ENCODE results near the gene ERC2.

ERC2 gene

DNA sequence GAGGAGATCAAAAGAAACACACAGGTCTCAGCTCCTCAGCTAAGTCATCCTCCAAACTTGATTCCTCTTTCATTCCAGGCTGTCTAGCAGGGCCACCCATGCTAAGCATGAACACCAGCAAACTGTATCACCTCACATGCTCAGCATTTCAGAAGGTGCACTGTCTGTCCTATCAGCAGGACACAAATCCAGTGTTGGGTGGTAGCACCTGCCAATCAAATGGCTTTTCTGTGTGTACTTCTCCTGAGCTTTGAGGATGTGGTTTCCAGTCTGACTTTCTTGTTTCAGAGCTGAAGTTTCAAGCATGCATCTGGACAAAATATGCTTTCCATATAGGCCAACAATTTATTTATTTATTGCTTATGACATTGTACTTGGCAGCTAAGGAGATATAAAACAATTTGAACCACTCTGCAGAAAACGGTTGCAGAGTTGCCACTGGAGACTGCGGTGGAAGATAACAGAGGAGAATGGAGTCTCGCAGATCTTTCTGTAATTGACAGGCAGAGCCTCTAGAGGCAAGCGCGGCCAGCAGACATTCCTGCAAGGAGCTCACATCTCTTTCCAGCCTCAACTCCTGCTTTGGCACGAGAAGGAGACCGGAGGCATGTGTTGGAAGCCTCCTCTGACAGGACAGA, 814.0 kb downstream of the ERC2 start:
- peaks cover 38% of the 10 kb centered on the region for H3K4me1 ChIP-seq (ENCODE audit: insufficient read depth, low read length)
- no peaks in the 10 kb centered on the region for H3K9me3 ChIP-seq (ENCODE audit: control insufficient read depth, insufficient read depth, low read length)
- H3K36me3 ChIP-seq (ENCODE audit: insufficient read depth, low read length): no peaks in the 10 kb centered on the region
- no peak overlapping the region for H3K9ac ChIP-seq (ENCODE audit: low read depth, low read length)

DNA sequence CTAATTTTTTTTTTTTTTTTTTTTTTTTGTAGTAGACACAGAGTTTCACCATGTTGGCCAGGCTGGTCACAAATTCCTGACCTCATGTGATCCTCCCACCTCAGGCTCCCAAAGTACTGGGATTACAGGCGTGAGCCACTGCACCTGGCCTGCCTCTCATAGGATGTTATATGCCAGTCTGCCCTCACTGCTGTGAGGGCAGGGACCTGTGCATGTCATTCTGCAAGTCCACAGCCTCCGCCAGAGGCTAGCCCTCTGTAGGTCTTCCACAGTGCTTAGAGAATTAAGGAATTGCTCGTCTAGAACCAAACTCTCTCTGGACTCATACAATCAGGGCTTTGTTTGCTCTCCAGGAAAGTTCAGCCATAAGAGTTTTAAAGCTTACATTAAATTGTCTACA, 817.3 kb downstream of the ERC2 start:
- no peaks in the 10 kb centered on the region for H3K9me3 ChIP-seq (ENCODE audit: control insufficient read depth, insufficient read depth, low read length)
- H3K4me1 ChIP-seq (ENCODE audit: insufficient read depth, low read length): peaks cover 39% of the 10 kb centered on the region
- H3K9ac ChIP-seq (ENCODE audit: low read depth, low read length): no peak overlapping the region
- H3K36me3 ChIP-seq (ENCODE audit: insufficient read depth, low read length): no peaks in the 10 kb centered on the region

DNA sequence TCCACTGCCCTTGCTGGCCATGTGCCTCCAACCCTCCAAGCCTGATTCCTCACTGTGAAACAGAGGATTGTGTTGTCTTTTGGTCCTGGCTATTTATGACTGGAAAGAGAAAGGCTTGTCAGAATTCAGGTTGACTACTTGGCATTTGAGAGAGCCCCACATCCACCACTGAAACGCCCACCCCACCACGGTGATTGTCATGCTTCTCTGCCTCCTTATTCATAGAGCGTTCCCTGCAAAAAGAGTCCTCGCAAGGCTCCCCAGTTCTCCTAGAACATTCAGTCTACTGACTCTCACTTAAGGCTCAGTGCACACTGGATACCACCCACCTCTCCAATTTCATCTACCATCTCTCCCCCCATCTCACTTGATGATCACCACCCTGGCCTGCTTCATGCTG, 818.3 kb downstream of the ERC2 start:
- Histone ChIP-seq H3K9ac (ENCODE audit: low read depth, low read length) (no peak overlapping the region), H3K36me3 (ENCODE audit: insufficient read depth, low read length) (no peaks in the 10 kb centered on the region), H3K4me1 (ENCODE audit: insufficient read depth, low read length) (peaks cover 45% of the 10 kb centered on the region), H3K9me3 (ENCODE audit: control insufficient read depth, insufficient read depth, low read length) (no peaks in the 10 kb centered on the region)

DNA sequence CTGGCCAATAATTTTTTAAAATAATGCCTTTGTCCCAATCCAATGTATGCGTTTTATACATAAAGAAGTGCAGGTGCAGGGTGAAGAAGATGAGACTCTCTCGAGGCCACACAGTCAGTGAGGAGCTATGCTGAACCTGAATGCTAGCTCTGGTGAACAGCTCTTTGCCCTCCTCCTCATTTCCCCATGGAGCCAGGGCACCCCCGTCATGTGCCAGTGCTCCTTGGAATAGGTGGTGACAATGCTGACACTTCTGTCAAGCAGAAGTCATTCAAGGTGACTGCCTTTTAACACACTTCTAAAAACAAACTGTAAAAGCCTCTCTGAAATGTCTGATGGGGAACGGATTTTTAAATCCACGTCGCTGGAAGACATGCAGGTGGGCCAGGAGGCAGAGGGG, 818.7 kb downstream of the ERC2 start:
- Histone ChIP-seq H3K9me3 (ENCODE audit: control insufficient read depth, insufficient read depth, low read length) (no peaks in the 10 kb centered on the region), H3K9ac (ENCODE audit: low read depth, low read length) (no peak overlapping the region), H3K36me3 (ENCODE audit: insufficient read depth, low read length) (no peaks in the 10 kb centered on the region), H3K4me1 (ENCODE audit: insufficient read depth, low read length) (peaks cover 45% of the 10 kb centered on the region)

DNA sequence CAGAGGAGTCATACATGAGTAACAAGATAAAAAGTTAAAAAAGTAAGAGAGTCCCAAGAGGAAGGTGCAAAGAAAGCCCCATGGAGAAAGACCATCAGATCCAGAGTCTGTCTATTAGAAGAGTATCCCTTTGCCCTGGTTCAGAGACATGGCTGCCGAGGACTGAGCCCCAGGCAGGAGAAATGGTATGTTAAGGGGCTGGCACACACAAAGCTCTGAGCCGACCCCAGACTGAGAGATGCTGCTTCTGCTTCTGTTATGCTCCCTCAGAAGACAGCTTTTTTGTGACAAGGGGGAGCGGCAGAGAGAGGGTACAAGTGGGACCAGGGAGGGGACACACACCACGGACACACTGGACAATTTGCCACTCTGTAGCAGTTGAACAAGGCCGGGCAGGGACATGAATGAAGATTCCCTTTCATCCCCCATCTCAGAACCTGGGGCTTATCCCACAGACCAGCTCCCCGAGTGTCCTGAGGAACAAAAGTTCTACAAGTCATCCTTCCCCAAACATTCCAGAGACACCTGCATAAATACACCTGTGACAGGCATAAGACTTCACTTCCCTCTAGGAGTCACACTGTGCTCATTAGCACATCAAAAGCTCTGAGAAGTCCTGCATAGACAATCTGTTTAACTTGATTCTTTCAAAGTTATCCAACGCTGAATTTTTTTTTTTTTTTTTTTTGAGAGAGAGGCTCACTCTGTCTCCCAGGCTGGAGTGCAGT, 819.5 kb downstream of the ERC2 start:
- Histone ChIP-seq H3K36me3 (ENCODE audit: insufficient read depth, low read length) (no peaks in the 10 kb centered on the region), H3K9ac (ENCODE audit: low read depth, low read length) (peak overlapping the region; percentile 4; the same call in 1 of the 2 replicates), H3K4me1 (ENCODE audit: insufficient read depth, low read length) (peaks cover 45% of the 10 kb centered on the region), H3K9me3 (ENCODE audit: control insufficient read depth, insufficient read depth, low read length) (no peaks in the 10 kb centered on the region)

DNA sequence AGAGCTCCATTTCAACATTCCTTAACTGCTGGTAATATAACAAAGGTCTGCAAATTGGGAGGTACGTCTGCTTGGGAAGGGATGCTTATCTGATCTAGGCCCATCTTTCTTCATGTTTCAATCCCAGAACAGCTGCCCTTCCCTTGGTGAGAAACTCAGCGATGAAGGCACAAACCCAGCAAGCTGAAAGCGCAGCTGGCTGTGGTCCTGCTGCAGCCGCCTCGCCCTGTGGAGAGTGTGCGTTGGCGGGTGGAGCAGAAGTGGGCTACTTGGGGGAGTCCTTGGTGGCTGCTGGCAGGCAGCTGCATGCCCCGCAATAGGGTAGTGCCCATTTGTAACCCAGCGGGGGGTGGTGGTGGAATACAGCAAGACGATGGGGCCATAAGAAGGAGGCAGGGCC, 820.6 kb downstream of the ERC2 start:
- Histone ChIP-seq H3K9me3 (ENCODE audit: control insufficient read depth, insufficient read depth, low read length) (no peaks in the 10 kb centered on the region), H3K4me1 (ENCODE audit: insufficient read depth, low read length) (peaks cover 45% of the 10 kb centered on the region), H3K9ac (ENCODE audit: low read depth, low read length) (no peak overlapping the region), H3K36me3 (ENCODE audit: insufficient read depth, low read length) (no peaks in the 10 kb centered on the region)

DNA sequence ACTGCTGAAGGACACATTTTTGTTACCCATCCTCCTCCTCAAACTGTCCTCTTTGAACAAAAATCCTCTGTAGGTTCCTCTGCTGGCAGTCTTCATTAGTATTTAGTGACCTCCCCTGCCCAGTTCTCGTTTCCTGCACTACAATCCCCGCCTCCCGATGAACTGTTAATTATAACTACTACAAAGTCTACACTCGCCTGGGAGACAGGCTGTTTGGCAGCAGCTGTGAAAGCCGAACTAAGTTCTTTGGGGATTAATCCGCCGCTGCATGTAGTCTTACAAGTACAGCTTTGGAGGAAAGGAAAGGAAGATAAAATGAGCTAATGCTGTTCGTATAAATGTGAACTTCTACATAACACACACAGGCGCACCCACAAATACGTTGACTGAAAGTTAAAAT, 821.2 kb downstream of the ERC2 start:
- no peak overlapping the region for H3K9ac ChIP-seq (ENCODE audit: low read depth, low read length)
- peaks cover 44% of the 10 kb centered on the region for H3K4me1 ChIP-seq (ENCODE audit: insufficient read depth, low read length)
- no peaks in the 10 kb centered on the region for H3K9me3 ChIP-seq (ENCODE audit: control insufficient read depth, insufficient read depth, low read length)
- no peaks in the 10 kb centered on the region for H3K36me3 ChIP-seq (ENCODE audit: insufficient read depth, low read length)

DNA sequence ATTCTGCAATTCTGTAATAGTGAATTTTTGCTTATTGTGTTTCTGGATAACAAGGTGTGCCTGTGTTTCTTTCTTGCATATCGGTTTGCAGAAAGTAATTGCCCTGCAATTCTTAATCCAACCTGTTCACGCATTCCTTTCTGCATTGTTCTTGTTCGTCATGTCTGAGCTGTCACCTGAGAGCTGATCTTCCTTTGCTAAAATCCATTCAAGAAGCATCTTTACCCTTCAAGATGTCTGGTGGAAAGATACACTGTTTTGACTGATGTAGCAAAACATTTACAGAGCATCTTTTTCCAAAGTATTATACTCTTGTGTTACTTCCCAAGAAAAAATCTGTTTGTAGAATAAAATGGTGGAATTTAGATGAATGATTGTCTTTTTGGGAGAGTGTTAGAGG, 822.1 kb downstream of the ERC2 start:
- H3K9me3 ChIP-seq (ENCODE audit: control insufficient read depth, insufficient read depth, low read length): no peaks in the 10 kb centered on the region
- peaks cover 37% of the 10 kb centered on the region for H3K4me1 ChIP-seq (ENCODE audit: insufficient read depth, low read length)
- H3K36me3 ChIP-seq (ENCODE audit: insufficient read depth, low read length): no peaks in the 10 kb centered on the region
- H3K9ac ChIP-seq (ENCODE audit: low read depth, low read length): no peak overlapping the region

DNA sequence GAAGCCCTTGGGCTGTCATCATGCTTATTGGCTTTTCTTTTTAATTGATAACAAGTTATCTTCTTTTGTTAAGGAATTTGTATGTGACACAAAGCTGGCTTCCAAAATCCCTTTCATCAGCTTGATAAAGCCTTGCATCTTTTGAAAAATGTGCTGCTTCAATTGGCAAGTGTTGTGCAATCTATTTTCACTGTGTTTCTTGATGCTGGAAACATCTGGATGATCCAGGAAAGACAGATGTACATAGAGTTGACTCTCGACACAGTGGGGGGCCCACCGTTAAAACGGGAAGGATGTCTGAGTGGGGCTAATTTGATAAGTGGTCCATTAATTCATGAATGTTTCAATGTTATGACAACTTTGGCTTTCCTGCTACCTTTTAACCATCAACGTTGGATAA, 822.8 kb downstream of the ERC2 start:
- H3K9me3 ChIP-seq (ENCODE audit: control insufficient read depth, insufficient read depth, low read length): no peaks in the 10 kb centered on the region

DNA sequence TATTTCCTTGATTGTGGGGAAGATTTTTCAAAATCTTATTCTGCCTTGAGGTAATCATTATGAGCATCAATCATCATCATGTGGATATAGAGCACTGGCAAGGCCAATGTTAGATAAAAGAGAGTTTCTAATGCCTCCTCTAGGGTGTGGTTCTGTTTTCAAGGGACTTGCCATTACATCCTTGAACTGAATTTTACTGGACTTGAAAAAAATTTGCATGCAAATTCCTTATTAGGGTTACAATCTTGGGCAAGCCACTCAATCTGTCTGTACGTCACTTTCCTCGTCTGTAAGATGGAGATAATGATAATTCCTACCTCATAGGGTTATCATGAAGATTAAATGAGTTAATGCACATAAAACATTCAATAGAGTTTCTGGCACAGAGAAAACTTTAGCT, 825.0 kb downstream of the ERC2 start:
- peaks cover 28% of the 10 kb centered on the region for H3K4me1 ChIP-seq (ENCODE audit: insufficient read depth, low read length)
- H3K36me3 ChIP-seq (ENCODE audit: insufficient read depth, low read length): no peaks in the 10 kb centered on the region

More for the DNA sequence above, 822.8 kb downstream of the ERC2 start:
- H3K4me1 ChIP-seq (ENCODE audit: insufficient read depth, low read length): peaks cover 32% of the 10 kb centered on the region
- no peak overlapping the region for H3K9ac ChIP-seq (ENCODE audit: low read depth, low read length)
- H3K36me3 ChIP-seq (ENCODE audit: insufficient read depth, low read length): no peaks in the 10 kb centered on the region

DNA sequence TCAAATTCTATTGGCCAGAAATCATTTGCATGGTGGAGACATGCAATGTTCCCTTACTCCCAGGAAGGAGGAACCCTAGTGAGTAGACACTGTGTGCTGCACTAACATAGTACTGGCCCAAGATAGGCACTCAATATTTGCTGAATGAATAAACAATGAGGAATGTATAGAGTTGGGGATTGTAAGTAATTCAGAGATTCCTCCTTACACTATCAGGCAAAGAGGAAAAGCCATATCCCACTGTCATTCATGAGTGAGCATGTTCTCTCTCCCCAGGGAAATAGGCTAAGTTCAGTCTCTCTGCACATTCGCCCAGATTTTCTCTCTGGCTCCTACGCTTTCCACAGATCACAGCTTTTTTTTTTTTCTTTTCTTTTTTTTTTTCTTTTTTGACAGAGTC, 826.3 kb downstream of the ERC2 start:
- Histone ChIP-seq H3K9ac (ENCODE audit: low read depth, low read length) (no peak overlapping the region), H3K4me1 (ENCODE audit: insufficient read depth, low read length) (peaks cover 15% of the 10 kb centered on the region; the same call in 1 of the 2 replicates), H3K36me3 (ENCODE audit: insufficient read depth, low read length) (no peaks in the 10 kb centered on the region), H3K9me3 (ENCODE audit: control insufficient read depth, insufficient read depth, low read length) (no peaks in the 10 kb centered on the region)

More for the DNA sequence above, 825.0 kb downstream of the ERC2 start:
- H3K9me3 ChIP-seq (ENCODE audit: control insufficient read depth, insufficient read depth, low read length): no peaks in the 10 kb centered on the region
- H3K9ac ChIP-seq (ENCODE audit: low read depth, low read length): no peak overlapping the region

DNA sequence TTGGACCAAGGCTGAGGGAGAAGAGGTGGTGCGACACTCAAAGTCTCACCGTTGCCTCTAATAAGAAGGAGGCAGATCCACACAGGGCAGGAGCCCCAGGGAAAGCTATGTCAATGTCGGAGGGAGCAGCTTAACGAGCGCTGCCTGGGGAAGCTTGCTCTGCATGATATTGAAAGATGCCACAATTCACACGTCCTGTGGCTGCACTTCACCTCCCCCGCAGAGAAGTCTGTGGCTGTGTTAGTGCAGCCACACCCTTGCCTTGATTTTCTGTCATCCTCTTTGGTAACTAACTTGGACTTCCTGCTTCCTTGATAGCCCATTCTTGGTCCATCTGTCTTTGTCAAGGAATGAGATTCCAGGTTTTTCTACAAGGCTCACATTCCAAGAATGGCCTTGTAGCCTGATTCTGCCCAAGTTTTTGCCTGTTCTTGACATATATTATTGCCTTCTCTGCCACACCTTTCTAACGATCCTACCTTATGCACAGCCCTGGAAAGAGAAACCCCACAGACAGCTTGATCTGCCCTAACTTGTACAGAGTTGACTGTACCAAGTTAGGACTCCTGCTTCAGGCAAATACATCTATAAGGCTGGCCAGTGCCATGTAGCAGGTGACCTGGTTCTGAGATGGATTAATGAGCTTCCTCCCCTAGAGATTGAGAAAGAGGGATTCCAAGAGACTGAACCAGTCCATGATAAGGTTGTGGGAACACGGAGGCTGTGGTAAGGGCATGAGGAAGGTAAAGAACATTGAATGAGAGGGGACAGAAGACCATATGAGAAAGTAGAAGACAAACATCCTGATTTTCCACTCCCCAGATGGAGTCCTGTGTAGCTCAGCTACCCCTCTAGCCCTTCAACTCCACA, 828.1 kb downstream of the ERC2 start:
- H3K36me3 ChIP-seq (ENCODE audit: insufficient read depth, low read length): no peaks in the 10 kb centered on the region
- H3K9ac ChIP-seq (ENCODE audit: low read depth, low read length): no peak overlapping the region
- peaks cover 6% of the 10 kb centered on the region; the same call in 1 of the 2 replicates for H3K4me1 ChIP-seq (ENCODE audit: insufficient read depth, low read length)
- no peaks in the 10 kb centered on the region for H3K9me3 ChIP-seq (ENCODE audit: control insufficient read depth, insufficient read depth, low read length)

DNA sequence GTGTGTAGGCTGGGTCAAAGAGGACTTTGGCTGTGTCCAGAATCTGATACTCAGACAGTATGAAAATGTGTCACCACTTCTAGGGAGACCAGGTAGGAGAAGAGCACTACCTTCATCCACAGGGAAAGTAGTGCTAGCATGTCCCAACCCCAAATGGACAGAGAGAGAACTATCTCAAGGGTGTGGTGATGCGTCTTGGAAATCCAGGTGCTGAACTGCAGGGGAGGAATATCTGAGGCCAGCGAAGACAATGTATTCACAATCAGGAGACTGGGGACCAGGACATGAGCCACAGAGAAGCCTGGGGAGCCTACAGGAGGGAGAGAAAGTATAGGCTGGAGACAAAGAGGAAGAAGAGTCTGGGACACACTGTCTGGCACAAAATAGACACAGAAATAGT, 829.1 kb downstream of the ERC2 start:
- no peaks in the 10 kb centered on the region for H3K9me3 ChIP-seq (ENCODE audit: control insufficient read depth, insufficient read depth, low read length)
- no peaks in the 10 kb centered on the region for H3K36me3 ChIP-seq (ENCODE audit: insufficient read depth, low read length)
- H3K9ac ChIP-seq (ENCODE audit: low read depth, low read length): no peak overlapping the region
- H3K4me1 ChIP-seq (ENCODE audit: insufficient read depth, low read length): peaks cover 6% of the 10 kb centered on the region; the same call in 1 of the 2 replicates

DNA sequence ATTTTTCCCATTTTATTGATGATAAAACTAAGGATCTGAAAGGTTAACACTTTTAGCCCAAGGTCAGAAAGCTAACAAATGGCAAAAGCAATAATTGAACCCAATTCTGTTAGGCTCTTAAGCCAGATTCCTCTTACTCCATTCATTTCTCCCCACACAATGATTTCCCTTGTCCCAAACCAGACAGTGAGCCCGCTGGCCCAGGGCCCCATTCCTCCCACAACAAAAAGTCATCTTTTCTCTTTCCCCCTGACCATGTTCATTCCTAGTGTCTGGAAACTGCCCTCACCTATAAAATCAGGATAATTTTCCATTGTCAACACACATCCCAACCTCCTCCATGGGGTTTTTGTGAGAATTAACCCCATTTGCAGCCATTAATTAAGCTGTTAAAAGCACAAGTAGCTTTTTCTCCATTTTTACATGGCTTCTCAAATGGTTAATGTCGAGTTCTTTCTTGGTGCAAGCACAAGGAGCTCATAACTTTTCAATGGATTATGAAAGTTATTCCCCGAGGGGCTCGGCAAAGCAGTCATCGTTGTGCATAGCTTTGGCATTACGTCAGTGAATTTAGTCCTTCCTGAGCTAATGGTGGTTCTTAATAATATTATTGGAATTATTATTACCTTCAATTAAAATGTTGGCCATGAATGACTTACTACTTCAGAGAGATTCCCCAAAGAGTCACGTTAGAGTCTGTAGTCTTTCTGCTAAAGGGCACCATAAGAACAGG, 830.2 kb downstream of the ERC2 start:
- H3K4me1 ChIP-seq (ENCODE audit: insufficient read depth, low read length): peaks cover 6% of the 10 kb centered on the region; the same call in 1 of the 2 replicates
- H3K9ac ChIP-seq (ENCODE audit: low read depth, low read length): no peak overlapping the region
- H3K36me3 ChIP-seq (ENCODE audit: insufficient read depth, low read length): no peaks in the 10 kb centered on the region
- no peaks in the 10 kb centered on the region for H3K9me3 ChIP-seq (ENCODE audit: control insufficient read depth, insufficient read depth, low read length)
